B cell (primary cell): Measurements from ENCODE around the gene COPS8. TPM values are rescaled to one million over a fixed set of nuclear protein-coding genes. Genes with fewer than 3 reads are reported as not detected.

ENCODE experiments used
- ATAC-seq: fragments of 200-7000 bp; cut with Tn5 transposase; one replicate; pipeline ENCODE4 v1.10.0; 2021; ENCODE audit warnings: low read depth, mild to moderate bottlenecking, moderate number of reproducible peaks, moderate library complexity
- CTCF ChIA-PET: fragments of 350-600 bp; sonication (Branson Sonifier 250); formaldehyde crosslinking; loops from one replicate; lab custom pipeline; 2021; ENCODE audit warnings: antibody characterized with exemption, inconsistent platforms; lab: Charles Lee
- POLR2A ChIA-PET: fragments of 350-600 bp; sonication (Branson Sonifier 250); formaldehyde crosslinking; loops from one replicate; lab custom pipeline; 2021; ENCODE audit warnings: antibody characterized with exemption; lab: Charles Lee
- DNase-seq: peaks from one replicate; pipeline ENCODE4 v3.0.0; 2013
- H2AFZ ChIP-seq: 2 replicates; pipeline ENCODE4 v1.6.1; 2012; ENCODE audit warnings: mild to moderate bottlenecking, low read depth, low read length; ENCODE audit not compliant: insufficient read depth, poor library complexity, severe bottlenecking
- H3K27ac ChIP-seq, 2 donors: 1 replicate in 1 of 2; 2 replicates in 1 of 2; pipeline ENCODE4 v1.5.1; 2012 to 2013; ENCODE audit warnings: low read length in 2 of 2, mild to moderate bottlenecking in 2 of 2, moderate library complexity in 1 of 2
- H3K27me3 ChIP-seq, 4 experiments: fragments of 200-600 bp in 1 of 4; sonication (generic) in 1 of 4; replicated peaks in 1 of 4; 1 replicate in 2 of 4; 2 replicates in 2 of 4; pipeline versions ENCODE4 v1.6.1 to v1.7.0; 2013 to 2016; ENCODE audit warnings: low read length in 3 of 4, mild to moderate bottlenecking in 2 of 4, mixed read lengths in 1 of 4, moderate library complexity in 1 of 4; ENCODE audit not compliant: insufficient read depth in 4 of 4, control insufficient read depth in 3 of 4; ENCODE audit errors: control extremely low read depth in 1 of 4
- H3K36me3 ChIP-seq, 2 experiments: replicated peaks in 1 of 2; 1 replicate in 1 of 2; 2 replicates in 1 of 2; pipeline versions ENCODE4 v1.6.1 to v1.7.1; 2013; ENCODE audit warnings: low read length in 1 of 2; ENCODE audit not compliant: insufficient read depth in 2 of 2, control insufficient read depth in 1 of 2; ENCODE audit errors: control extremely low read depth in 1 of 2, extremely low read depth in 1 of 2
- H3K4me1 ChIP-seq, 2 donors: fragments of 200-600 bp in 1 of 2; sonication (generic) in 1 of 2; 1 replicate in 1 of 2; 2 replicates in 1 of 2; pipeline versions ENCODE4 v1.5.1 to v1.6.1; 2013 to 2017; ENCODE audit warnings: low read length in 2 of 2; ENCODE audit not compliant: control insufficient read depth in 2 of 2, insufficient read depth in 2 of 2
- H3K4me2 ChIP-seq: replicated peaks from 2 replicates; pipeline ENCODE3; 2012; ENCODE audit warnings: mild to moderate bottlenecking, low read depth, low read length; ENCODE audit not compliant: poor library complexity, severe bottlenecking
- H3K4me3 ChIP-seq, 5 experiments: fragments of 200-600 bp in 1 of 5; sonication (generic) in 1 of 5; 1 replicate in 3 of 5; 2 replicates in 2 of 5; pipeline versions ENCODE4 v1.5.1 to v1.7.0; 2011 to 2016; ENCODE audit warnings: low read length in 4 of 5, mild to moderate bottlenecking in 4 of 5, low read depth in 2 of 5, control low read depth in 1 of 5, moderate library complexity in 1 of 5; ENCODE audit not compliant: insufficient read depth in 1 of 5; ENCODE audit errors: control extremely low read depth in 1 of 5, extremely low read depth in 1 of 5
- H3K79me2 ChIP-seq: fragments of 200-600 bp; sonication (generic); one replicate; pipeline ENCODE4 v1.6.0; 2016; ENCODE audit warnings: low read length; ENCODE audit not compliant: control insufficient read depth, insufficient read depth
- H3K9ac ChIP-seq: fragments of 200-600 bp; sonication (generic); 2 replicates; pipeline ENCODE4 v1.6.1; 2017; ENCODE audit warnings: mild to moderate bottlenecking, low read length, moderate library complexity
- H3K9me3 ChIP-seq, 3 donors: one replicate each; pipeline versions ENCODE4 v1.6.1 to v1.7.1; 2013; ENCODE audit warnings: low read length in 2 of 3; ENCODE audit not compliant: control insufficient read depth in 2 of 3, insufficient read depth in 1 of 3; ENCODE audit errors: control extremely low read depth in 1 of 3
- H4K20me1 ChIP-seq: 2 replicates; pipeline ENCODE4 v1.6.0; 2012; ENCODE audit warnings: mild to moderate bottlenecking, low read length; ENCODE audit not compliant: insufficient read depth, control insufficient read depth, poor library complexity, severe bottlenecking
- H3K27ac Mint-ChIP-seq: one replicate; pipeline ENCODE4 v1.8.0; 2021; ENCODE audit warnings: mixed read lengths
- H3K27me3 Mint-ChIP-seq: one replicate; pipeline ENCODE4 v1.8.0; 2021; ENCODE audit warnings: mixed read lengths
- H3K4me1 Mint-ChIP-seq: one replicate; pipeline ENCODE4 v1.8.0; 2021; ENCODE audit warnings: mixed read lengths
- H3K4me3 Mint-ChIP-seq: one replicate; pipeline ENCODE4 v1.8.0; 2021; ENCODE audit warnings: mixed read lengths
- H3K9me3 Mint-ChIP-seq: one replicate; pipeline ENCODE4 v1.8.0; 2022; ENCODE audit warnings: mixed read lengths; ENCODE audit not compliant: insufficient read depth
- EZH2 ChIP-seq: IDR thresholded peaks from 2 replicates; pipeline ENCODE4 v1.6.1; 2012; ENCODE audit warnings: borderline replicate concordance, low read depth, mild to moderate bottlenecking, moderate library complexity, low read length; ENCODE audit not compliant: insufficient read depth, poor library complexity, severe bottlenecking
- WGBS: methylation state at CpG from one replicate; pipeline ENCODE4 v1.1.5; 2013; ENCODE audit warnings: missing lambda C conversion rate; ENCODE audit not compliant: insufficient coverage; 5-methylcytosine and 5-hydroxymethylcytosine counted together
- intact Hi-C: fragments of 100-400 bp; cut with micrococcal nuclease; formaldehyde crosslinking; loops from one replicate; pipeline ENCODE4 v1.10.0; 2022
- polyA plus RNA-seq: library from polyadenylated mRNA; depleted of rRNA; stranded (reverse); fragments of >200 nt; gene quantifications from 2 replicates; pipeline ENCODE4 v1.2.3, GENCODE V29; 2012
- total RNA-seq, 2 donors: library from RNA; stranded (reverse); fragments of 120-200 nt in 1 of 2; gene quantifications; 1 replicate in 1 of 2; 2 replicates in 1 of 2; pipeline versions ENCODE4 v1.2.3 to v1.2.4, GENCODE V29; 2013 to 2022
- TF ChIP-seq, protein P1 (sequence below): fragments of 200-600 bp; IDR thresholded peaks from one replicate; pipeline ENCODE4 v1.8.0; 2022; ENCODE audit warnings: antibody characterized with exemption, mild to moderate bottlenecking

COPS8 gene
- total and polyA plus RNA-seq, 2 donors (not counting 1 experiment from before 2014, with no cell fraction given), result 21.7 to 34.2 TPM

DNA sequence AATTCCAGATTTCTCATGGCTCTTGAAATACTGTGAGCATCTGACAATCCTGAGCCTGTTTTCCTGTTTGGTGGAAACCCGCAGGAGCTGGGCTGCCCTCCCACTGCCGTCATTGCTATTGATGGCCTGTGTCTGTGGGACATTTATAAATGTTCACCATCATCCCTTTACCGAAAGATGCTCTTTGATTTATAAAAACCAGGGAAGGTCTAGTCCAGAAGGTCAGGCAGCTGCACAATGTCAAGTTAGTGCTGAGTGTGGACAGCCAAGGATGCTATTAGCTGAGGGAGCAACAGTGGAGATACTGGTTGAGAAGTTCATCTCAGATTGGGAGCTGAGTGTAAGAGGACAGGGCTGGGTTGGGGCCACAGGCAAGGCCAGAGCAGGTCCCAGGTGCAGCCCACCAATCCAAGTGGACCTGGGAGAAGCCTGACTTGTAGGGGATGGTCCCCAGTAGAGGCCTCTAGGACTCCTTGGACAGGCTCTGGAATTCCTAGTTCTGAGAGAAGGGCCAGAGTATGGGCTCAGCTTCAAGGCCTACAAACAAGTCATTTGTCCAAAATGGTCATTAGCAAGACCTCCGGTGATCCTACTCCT lies 55.1 kb downstream of the COPS8 start:
- H3K27me3 Mint-ChIP-seq, result no peaks in the 10 kb centered on the region
- POLR2A ChIA-PET, result no interaction called here
- CTCF ChIA-PET, result no interaction called here

DNA sequence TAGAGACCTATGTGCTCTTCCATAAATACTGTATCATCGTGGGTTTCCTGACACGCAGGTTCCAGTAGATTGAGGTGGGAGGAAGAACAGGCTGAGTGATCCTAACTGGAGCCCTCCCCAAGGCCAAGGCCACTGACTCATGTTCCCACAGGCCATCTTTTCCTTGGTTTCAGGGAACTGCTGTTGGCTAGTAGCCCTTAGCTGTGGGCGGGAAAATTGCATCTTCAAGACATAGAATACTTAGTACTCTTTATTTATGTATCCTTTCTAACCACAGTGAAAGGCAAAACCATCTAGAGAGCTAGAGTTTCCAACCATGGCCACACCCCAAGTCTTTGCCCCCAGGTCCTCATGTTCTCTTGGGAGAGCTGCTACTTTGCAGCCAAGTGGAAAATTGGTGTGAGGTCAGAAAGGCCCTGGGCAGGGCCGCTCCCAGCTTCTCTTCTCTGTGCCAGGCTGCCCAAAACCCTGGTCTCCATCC lies 55.9 kb downstream of the COPS8 start:
- intact Hi-C loops, result no loop called here
- WGBS, result 67% methylated on average over 1 of the region's 4 CpGs

More for the DNA sequence above, 55.1 kb downstream of the COPS8 start:
- no peak overlapping the region for H3K4me3 ChIP-seq
- Mint-ChIP-seq H3K9me3 (no peaks in the 10 kb centered on the region), H3K4me3 (no peak overlapping the region), H3K27ac (no peak overlapping the region), H3K4me1 (no peaks in the 10 kb centered on the region)
- ATAC-seq (no peak), DNase-seq (no peak)
- intact Hi-C loops, result no loop called here
- no peaks in the 10 kb centered on the region for H3K4me1 ChIP-seq
- no peak overlapping the region for H2AFZ ChIP-seq
- H3K4me2 ChIP-seq, result no peak overlapping the region
- no peaks in the 10 kb centered on the region for H3K27me3 ChIP-seq
- H3K36me3 ChIP-seq, result no peaks in the 10 kb centered on the region
- H4K20me1 ChIP-seq, result no peaks in the 10 kb centered on the region
- no peak for TF ChIP-seq EZH2
- TF ChIP-seq, protein P1, sequence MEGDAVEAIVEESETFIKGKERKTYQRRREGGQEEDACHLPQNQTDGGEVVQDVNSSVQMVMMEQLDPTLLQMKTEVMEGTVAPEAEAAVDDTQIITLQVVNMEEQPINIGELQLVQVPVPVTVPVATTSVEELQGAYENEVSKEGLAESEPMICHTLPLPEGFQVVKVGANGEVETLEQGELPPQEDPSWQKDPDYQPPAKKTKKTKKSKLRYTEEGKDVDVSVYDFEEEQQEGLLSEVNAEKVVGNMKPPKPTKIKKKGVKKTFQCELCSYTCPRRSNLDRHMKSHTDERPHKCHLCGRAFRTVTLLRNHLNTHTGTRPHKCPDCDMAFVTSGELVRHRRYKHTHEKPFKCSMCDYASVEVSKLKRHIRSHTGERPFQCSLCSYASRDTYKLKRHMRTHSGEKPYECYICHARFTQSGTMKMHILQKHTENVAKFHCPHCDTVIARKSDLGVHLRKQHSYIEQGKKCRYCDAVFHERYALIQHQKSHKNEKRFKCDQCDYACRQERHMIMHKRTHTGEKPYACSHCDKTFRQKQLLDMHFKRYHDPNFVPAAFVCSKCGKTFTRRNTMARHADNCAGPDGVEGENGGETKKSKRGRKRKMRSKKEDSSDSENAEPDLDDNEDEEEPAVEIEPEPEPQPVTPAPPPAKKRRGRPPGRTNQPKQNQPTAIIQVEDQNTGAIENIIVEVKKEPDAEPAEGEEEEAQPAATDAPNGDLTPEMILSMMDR, result no peak
- no peak overlapping the region for H3K9ac ChIP-seq
- H3K79me2 ChIP-seq, result no peaks in the 10 kb centered on the region
- peaks cover 0 to under 1% (median 0%) of the 10 kb centered on the region in 3 donors for H3K9me3 ChIP-seq
- WGBS, result 100% methylated on average over 2 of the region's 4 CpGs
- no peak overlapping the region for H3K27ac ChIP-seq

More for the DNA sequence above, 55.9 kb downstream of the COPS8 start:
- no peak overlapping the region for H3K4me3 Mint-ChIP-seq
- POLR2A ChIA-PET, result no interaction called here
- H2AFZ ChIP-seq, result no peak overlapping the region
- H3K4me2 ChIP-seq, result no peak overlapping the region
- ATAC-seq (no peak), DNase-seq (no peak)
- H3K4me3 ChIP-seq, result no peak overlapping the region
- H3K27me3 ChIP-seq, result no peaks in the 10 kb centered on the region
- H3K4me1 ChIP-seq, result no peaks in the 10 kb centered on the region
- no peaks in the 10 kb centered on the region for H3K4me1 Mint-ChIP-seq
- H3K27ac ChIP-seq, result no peak overlapping the region
- H3K9ac ChIP-seq, result no peak overlapping the region
- H3K27ac Mint-ChIP-seq, result no peak overlapping the region
- no peaks in the 10 kb centered on the region for H3K27me3 Mint-ChIP-seq
- H3K9me3 ChIP-seq, result peaks cover 0 to 9% (median 0%) of the 10 kb centered on the region in 3 donors
- no peaks in the 10 kb centered on the region for H3K79me2 ChIP-seq
- H4K20me1 ChIP-seq, result no peaks in the 10 kb centered on the region
- TF ChIP-seq, protein P1, result no peak
- no peak for TF ChIP-seq EZH2
- CTCF ChIA-PET, result interaction anchor here (1.4 kb wide), 1 partner anchor 8 kb away, joined by 4 read pairs; no protein-coding TSS in a partner anchor
- peaks cover 4% of the 10 kb centered on the region for H3K9me3 Mint-ChIP-seq
- H3K36me3 ChIP-seq, result no peaks in the 10 kb centered on the region
